Erythroblast (primary cell): ENCODE results near the gene SPATA4.

Experiments
- GATA1 ChIP-seq: IDR thresholded peaks from 2 replicates; pipeline ENCODE4 v1.6.1; 2011; ENCODE audit warnings: low read depth, mild to moderate bottlenecking, control low read depth, low read length, moderate library complexity
- POLR2A ChIP-seq: IDR thresholded peaks from 2 replicates; pipeline ENCODE4 v1.6.1; 2011; ENCODE audit warnings: mild to moderate bottlenecking, low read length

DNA sequence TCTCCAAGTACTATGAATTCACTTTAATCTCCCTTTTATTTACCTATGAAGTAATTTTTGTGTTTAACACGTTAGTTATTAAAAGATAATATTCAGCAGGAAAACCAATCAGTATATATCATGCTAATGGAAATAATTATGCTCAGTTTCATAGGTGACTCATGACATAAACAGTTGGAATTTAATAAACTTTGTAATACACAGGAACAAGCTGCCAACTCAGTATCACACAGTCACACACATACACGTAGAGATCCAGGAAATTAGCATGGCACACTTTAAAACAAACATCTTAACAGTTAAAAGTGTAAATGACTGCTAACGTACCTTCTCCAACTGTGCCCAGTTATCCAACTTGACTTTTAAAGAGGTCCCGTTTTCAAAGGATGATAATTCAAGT lies 2.3 kb downstream of the SPATA4 start:
- TF ChIP-seq POLR2A (no peak), GATA1 (no peak)
